Measurements from ENCODE around the gene CHD5. TPM values are rescaled to one million over a fixed set of nuclear protein-coding genes. Genes with fewer than 3 reads are reported as not detected.

The CHD5 gene
- total RNA-seq, 1 experiment from 2014 or later = 6.1 TPM

DNA sequence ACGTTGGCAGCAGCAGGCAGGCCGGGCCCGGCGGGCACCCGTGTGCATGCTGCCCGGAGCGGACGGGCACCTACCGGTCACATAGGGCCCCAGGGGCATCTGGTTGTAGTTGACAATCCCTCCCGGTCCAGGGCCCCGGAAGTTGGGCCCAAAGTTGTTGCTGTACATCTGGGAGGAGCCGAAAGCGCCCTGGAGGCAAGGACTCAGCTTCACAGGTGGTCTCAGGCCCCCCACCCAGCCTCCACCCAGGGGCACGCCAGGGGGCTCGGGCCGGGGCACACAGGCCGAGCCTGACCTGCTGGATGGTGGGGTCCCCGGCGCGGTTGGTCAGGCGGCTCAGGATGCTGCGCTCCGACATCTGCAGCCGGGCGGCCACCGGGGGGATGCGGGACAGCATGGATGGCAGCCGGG lies 73.8 kb downstream of the CHD5 start:
- no TSS peak for BruUV-seq (replicated peaks)
- CTCF ChIA-PET = interaction anchor here (1.5 kb wide), 1 partner anchor 79 kb away, joined by 5 read pairs; no protein-coding TSS in a partner anchor

More for the DNA sequence above, 73.8 kb downstream of the CHD5 start:
- H3K27ac ChIP-seq (ENCODE audit: low read depth, low read length) = no peak overlapping the region
- no peaks in the 10 kb centered on the region for H3K36me3 ChIP-seq (ENCODE audit: control insufficient read depth in 1 of 2, insufficient read depth in 2 of 2, low read length in 2 of 2)
- H3K79me2 ChIP-seq (ENCODE audit: insufficient read depth, low read length) = no peaks in the 10 kb centered on the region
- H4K20me1 ChIP-seq (ENCODE audit: insufficient read depth) = no peaks in the 10 kb centered on the region
- ChIA-PET RAD21 (ENCODE audit: low non-redundant PET in 1 of 2, low total read pairs in 2 of 2, uncharacterized antibody in 2 of 2, unreplicated experiment in 2 of 2) (no interaction called here), POLR2A (no interaction called here)
- no peak overlapping the region for H3K4me2 ChIP-seq (ENCODE audit: low read length)
- no peaks in the 10 kb centered on the region for H3K9me3 ChIP-seq (ENCODE audit: control insufficient read depth in 1 of 2, insufficient read depth in 1 of 2, low read depth in 1 of 2, low read length in 2 of 2)
- no peaks in the 10 kb centered on the region for H3K9me2 ChIP-seq (ENCODE audit: insufficient read depth)
- intact Hi-C loops (cut with micrococcal nuclease) = no loop called here
- H3K4me3 ChIP-seq (replicated peaks in 1 of 2; ENCODE audit: low read depth in 1 of 2, low read length in 2 of 2) = no peak overlapping the region
- H3K9ac ChIP-seq (ENCODE audit: low read length) = no peak overlapping the region
- H2AFZ ChIP-seq (ENCODE audit: low read depth, low read length, poor library complexity, severe bottlenecking) = no peak overlapping the region
- DNase-seq (ENCODE audit: low read depth, low spot score) = no peak
- ATAC-seq = no peak
- H3K4me1 ChIP-seq (ENCODE audit: control insufficient read depth in 1 of 2, insufficient read depth in 2 of 2, low read length in 2 of 2) = peaks cover 0 to 4% of the 10 kb centered on the region in 2 experiments; a peak in 2 of 4 replicates
- no peak for TF ChIP-seq SRF (IDR thresholded peaks at IDR 0.05; ENCODE audit: low read depth)
- no peak for TF ChIP-seq FOSL1 (IDR thresholded peaks at IDR 0.05; ENCODE audit: low read depth)
- TF ChIP-seq ZFX (IDR thresholded peaks at IDR 0.05) = no peak
- TF ChIP-seq EZH2phosphoT487 (IDR thresholded peaks at IDR 0.05; ENCODE audit: borderline replicate concordance) = no peak
- TF ChIP-seq, protein P1, sequence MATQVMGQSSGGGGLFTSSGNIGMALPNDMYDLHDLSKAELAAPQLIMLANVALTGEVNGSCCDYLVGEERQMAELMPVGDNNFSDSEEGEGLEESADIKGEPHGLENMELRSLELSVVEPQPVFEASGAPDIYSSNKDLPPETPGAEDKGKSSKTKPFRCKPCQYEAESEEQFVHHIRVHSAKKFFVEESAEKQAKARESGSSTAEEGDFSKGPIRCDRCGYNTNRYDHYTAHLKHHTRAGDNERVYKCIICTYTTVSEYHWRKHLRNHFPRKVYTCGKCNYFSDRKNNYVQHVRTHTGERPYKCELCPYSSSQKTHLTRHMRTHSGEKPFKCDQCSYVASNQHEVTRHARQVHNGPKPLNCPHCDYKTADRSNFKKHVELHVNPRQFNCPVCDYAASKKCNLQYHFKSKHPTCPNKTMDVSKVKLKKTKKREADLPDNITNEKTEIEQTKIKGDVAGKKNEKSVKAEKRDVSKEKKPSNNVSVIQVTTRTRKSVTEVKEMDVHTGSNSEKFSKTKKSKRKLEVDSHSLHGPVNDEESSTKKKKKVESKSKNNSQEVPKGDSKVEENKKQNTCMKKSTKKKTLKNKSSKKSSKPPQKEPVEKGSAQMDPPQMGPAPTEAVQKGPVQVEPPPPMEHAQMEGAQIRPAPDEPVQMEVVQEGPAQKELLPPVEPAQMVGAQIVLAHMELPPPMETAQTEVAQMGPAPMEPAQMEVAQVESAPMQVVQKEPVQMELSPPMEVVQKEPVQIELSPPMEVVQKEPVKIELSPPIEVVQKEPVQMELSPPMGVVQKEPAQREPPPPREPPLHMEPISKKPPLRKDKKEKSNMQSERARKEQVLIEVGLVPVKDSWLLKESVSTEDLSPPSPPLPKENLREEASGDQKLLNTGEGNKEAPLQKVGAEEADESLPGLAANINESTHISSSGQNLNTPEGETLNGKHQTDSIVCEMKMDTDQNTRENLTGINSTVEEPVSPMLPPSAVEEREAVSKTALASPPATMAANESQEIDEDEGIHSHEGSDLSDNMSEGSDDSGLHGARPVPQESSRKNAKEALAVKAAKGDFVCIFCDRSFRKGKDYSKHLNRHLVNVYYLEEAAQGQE (IDR thresholded peaks at IDR 0.05; ENCODE audit: low read depth) = no peak
- TF ChIP-seq, protein P2, sequence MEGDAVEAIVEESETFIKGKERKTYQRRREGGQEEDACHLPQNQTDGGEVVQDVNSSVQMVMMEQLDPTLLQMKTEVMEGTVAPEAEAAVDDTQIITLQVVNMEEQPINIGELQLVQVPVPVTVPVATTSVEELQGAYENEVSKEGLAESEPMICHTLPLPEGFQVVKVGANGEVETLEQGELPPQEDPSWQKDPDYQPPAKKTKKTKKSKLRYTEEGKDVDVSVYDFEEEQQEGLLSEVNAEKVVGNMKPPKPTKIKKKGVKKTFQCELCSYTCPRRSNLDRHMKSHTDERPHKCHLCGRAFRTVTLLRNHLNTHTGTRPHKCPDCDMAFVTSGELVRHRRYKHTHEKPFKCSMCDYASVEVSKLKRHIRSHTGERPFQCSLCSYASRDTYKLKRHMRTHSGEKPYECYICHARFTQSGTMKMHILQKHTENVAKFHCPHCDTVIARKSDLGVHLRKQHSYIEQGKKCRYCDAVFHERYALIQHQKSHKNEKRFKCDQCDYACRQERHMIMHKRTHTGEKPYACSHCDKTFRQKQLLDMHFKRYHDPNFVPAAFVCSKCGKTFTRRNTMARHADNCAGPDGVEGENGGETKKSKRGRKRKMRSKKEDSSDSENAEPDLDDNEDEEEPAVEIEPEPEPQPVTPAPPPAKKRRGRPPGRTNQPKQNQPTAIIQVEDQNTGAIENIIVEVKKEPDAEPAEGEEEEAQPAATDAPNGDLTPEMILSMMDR (IDR thresholded peaks at IDR 0.05 in 2 of 3, conservative IDR thresholded peaks at IDR 0.05 in 1 of 3; ENCODE audit: borderline replicate concordance in 1 of 3, insufficient read depth in 1 of 3, low read depth in 2 of 3, low read length in 2 of 3) = no peak
- TF ChIP-seq, protein P3, sequence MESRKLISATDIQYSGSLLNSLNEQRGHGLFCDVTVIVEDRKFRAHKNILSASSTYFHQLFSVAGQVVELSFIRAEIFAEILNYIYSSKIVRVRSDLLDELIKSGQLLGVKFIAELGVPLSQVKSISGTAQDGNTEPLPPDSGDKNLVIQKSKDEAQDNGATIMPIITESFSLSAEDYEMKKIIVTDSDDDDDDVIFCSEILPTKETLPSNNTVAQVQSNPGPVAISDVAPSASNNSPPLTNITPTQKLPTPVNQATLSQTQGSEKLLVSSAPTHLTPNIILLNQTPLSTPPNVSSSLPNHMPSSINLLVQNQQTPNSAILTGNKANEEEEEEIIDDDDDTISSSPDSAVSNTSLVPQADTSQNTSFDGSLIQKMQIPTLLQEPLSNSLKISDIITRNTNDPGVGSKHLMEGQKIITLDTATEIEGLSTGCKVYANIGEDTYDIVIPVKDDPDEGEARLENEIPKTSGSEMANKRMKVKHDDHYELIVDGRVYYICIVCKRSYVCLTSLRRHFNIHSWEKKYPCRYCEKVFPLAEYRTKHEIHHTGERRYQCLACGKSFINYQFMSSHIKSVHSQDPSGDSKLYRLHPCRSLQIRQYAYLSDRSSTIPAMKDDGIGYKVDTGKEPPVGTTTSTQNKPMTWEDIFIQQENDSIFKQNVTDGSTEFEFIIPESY (IDR thresholded peaks at IDR 0.05; ENCODE audit: extremely low read depth, insufficient replicate concordance, low read length) = no peak
- no peak for TF ChIP-seq SIN3A (IDR thresholded peaks at IDR 0.05; ENCODE audit: low read depth)
- TF ChIP-seq POLR2A (IDR thresholded peaks at IDR 0.05; ENCODE audit: borderline replicate concordance, extremely low read depth, insufficient read depth, insufficient read length) = no peak
- TF ChIP-seq, protein P4, sequence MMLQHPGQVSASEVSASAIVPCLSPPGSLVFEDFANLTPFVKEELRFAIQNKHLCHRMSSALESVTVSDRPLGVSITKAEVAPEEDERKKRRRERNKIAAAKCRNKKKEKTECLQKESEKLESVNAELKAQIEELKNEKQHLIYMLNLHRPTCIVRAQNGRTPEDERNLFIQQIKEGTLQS (IDR thresholded peaks at IDR 0.05) = no peak
- no peak for TF ChIP-seq ZNF274 (IDR thresholded peaks at IDR 0.05; ENCODE audit: low read depth, low read length)
- no peak for TF ChIP-seq JUND (IDR thresholded peaks at IDR 0.05)
- TF ChIP-seq ELF1 (IDR thresholded peaks at IDR 0.05; ENCODE audit: borderline replicate concordance, low read depth) = no peak
- H3K27me3 ChIP-seq (ENCODE audit: insufficient read depth, low read length) = no peaks in the 10 kb centered on the region
